Upper lobe of right lung (tissue), 1 donor: ENCODE data around the gene NAPA. TPM values are rescaled to one million over a fixed set of nuclear protein-coding genes. Genes with fewer than 3 reads are reported as not detected.

Experiments used
- ATAC-seq: fragments of 200-7000 bp; cut with Tn5 transposase; one replicate; pipeline ENCODE4 v1.9.1; 2020; ENCODE audit warnings: mild to moderate bottlenecking, moderate library complexity
- DNase-seq: peaks from one replicate; pipeline ENCODE4 v3.0.0-alpha.2; 2020
- H3K27ac ChIP-seq: fragments of 200-600 bp; one replicate; pipeline ENCODE4 v1.8.0; 2022
- H3K27me3 ChIP-seq: fragments of 200-600 bp; one replicate; pipeline ENCODE4 v1.8.0; 2022; ENCODE audit warnings: mild to moderate bottlenecking
- H3K36me3 ChIP-seq: fragments of 200-600 bp; one replicate; pipeline ENCODE4 v1.8.0; 2022
- H3K4me1 ChIP-seq: fragments of 200-600 bp; one replicate; pipeline ENCODE4 v1.8.0; 2022
- H3K4me3 ChIP-seq: fragments of 200-600 bp; one replicate; pipeline ENCODE4 v1.8.0; 2022; ENCODE audit warnings: mild to moderate bottlenecking
- H3K9me3 ChIP-seq: fragments of 200-600 bp; one replicate; pipeline ENCODE4 v1.8.0; 2022
- intact Hi-C: fragments of 100-400 bp; cut with DNase I; formaldehyde crosslinking; loops from one replicate; pipeline ENCODE4 v1.11.0; 2022
- total RNA-seq: library from RNA; stranded (reverse); fragmentation: NEBNext Ultra II Directional; extraction: Animal tissue kit (Norgen Biotek cat#: 25700); gene quantifications from one replicate; pipeline ENCODE4 v1.2.1, GENCODE V29; 2021
- TF ChIP-seq, protein P1 (sequence below): fragments of 200-600 bp; IDR thresholded peaks from one replicate; pipeline ENCODE4 v1.8.0; 2022; ENCODE audit warnings: antibody characterized with exemption
- donor health status: DM: no; HTN: yes; CAD: no; lungs with severe emphysema.

The NAPA gene
- total RNA-seq, 1 donor from 2014 or later, result 134 TPM

DNA sequence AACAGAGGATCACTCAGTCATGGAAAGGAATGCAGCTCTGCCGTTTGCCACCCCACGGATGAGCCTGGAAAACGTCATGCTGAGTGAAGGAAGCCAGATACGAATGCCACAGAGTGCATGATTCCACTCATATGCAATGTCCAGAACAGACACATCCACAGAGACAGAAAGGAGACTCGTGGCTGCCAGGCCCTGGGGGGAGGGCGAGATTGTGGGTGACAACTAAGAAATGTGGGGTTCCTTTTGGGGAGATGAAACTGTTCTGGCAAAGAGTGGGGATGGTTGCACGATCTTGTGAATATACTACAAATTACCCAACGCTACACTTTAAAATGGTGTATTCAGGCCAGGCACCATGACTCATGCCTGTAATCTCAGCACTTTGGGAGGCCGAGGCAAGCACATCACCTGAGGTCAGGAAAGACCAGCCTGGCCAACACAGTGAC, 27.2 kb upstream of the NAPA start:
- H3K27me3 ChIP-seq, result peaks cover 19% of the 10 kb centered on the region
- ATAC-seq (no peak), DNase-seq (no peak)
- no peaks in the 10 kb centered on the region for H3K9me3 ChIP-seq
- intact Hi-C loops, result no loop called here
- H3K27ac ChIP-seq, result no peak overlapping the region
- no peaks in the 10 kb centered on the region for H3K36me3 ChIP-seq
- TF ChIP-seq, protein P1, sequence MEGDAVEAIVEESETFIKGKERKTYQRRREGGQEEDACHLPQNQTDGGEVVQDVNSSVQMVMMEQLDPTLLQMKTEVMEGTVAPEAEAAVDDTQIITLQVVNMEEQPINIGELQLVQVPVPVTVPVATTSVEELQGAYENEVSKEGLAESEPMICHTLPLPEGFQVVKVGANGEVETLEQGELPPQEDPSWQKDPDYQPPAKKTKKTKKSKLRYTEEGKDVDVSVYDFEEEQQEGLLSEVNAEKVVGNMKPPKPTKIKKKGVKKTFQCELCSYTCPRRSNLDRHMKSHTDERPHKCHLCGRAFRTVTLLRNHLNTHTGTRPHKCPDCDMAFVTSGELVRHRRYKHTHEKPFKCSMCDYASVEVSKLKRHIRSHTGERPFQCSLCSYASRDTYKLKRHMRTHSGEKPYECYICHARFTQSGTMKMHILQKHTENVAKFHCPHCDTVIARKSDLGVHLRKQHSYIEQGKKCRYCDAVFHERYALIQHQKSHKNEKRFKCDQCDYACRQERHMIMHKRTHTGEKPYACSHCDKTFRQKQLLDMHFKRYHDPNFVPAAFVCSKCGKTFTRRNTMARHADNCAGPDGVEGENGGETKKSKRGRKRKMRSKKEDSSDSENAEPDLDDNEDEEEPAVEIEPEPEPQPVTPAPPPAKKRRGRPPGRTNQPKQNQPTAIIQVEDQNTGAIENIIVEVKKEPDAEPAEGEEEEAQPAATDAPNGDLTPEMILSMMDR, result no peak
- no peak overlapping the region for H3K4me3 ChIP-seq
- peaks cover 4% of the 10 kb centered on the region for H3K4me1 ChIP-seq

DNA sequence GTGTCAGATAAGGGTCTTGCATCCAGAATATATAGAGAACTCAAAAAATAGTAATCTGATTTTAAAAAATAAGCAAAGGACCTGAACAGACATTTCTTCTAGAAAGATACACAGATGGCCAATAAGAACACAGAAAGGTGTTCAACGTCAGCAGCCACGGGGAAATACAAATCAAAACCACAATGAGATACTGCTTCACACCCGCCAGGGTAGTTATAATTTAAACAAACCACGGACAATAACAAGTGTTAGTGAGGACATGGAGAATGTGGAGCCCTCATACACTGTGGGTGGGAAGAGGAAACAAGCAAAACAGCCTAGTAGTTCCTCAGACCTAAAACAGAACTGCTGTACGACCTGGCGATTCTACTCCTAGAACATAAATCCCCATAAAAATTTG, 26.7 kb upstream of the NAPA start:
- Histone ChIP-seq H3K4me3 (no peak overlapping the region), H3K27me3 (peaks cover 19% of the 10 kb centered on the region), H3K27ac (no peak overlapping the region), H3K9me3 (no peaks in the 10 kb centered on the region), H3K36me3 (no peaks in the 10 kb centered on the region), H3K4me1 (peaks cover 4% of the 10 kb centered on the region)
- intact Hi-C loops, result no loop called here
- ATAC-seq (peak; percentile 33), DNase-seq (no peak)
- TF ChIP-seq, protein P1, result no peak

DNA sequence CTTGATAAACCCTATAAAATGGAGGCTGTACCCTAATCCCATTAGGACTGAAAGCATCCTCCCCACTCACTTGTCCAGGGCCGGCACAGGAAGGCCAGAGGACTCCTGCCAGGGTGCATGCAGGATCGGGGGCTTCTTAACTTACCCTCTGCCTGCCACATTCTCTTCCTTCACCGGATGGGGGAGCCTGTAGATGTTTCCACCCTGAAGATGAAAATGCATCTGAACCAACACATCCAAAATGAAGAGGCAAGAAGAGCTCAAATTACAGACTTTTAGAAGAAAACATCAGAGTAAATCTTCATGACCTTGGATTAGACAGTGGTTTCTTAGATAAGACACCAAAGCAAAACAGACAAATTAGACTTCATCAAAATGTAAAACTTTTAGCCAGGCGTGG, 25.9 kb upstream of the NAPA start:
- ATAC-seq, result no peak
- no peak overlapping the region for H3K27ac ChIP-seq
- H3K4me1 ChIP-seq, result peaks cover 4% of the 10 kb centered on the region
- intact Hi-C loops, result no loop called here
- H3K9me3 ChIP-seq, result no peaks in the 10 kb centered on the region
- peaks cover 16% of the 10 kb centered on the region for H3K27me3 ChIP-seq
- TF ChIP-seq, protein P1, result no peak
- H3K36me3 ChIP-seq, result no peaks in the 10 kb centered on the region
- H3K4me3 ChIP-seq, result no peak overlapping the region
- peak; percentile 37 for DNase-seq

DNA sequence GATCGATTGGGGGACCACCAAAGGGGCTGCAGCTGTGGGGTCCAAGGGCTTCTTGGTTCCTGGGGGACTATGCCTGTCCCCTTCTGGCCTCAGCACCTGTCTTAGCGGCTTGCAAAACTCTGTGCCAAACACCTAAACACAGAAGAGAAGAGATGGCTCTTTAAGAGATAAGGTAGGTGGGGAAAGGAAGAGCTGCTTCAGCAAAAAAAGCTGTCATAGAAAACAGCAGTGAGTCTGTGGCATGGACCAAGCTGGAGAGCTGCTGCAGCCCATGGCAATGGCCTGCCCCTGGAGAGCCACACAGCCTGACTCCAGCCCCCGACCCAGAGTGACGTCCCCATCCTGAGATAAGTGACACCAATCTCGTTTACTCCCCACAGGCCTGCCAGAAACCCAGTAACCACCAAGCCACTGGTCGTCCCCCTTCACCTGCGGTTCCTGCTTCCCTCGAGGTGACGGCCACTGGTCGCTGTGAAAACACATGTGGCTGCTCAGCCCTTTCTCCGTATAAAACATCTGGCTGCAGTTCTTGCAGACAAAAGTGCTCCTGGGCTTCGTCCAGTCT, 25.0 kb upstream of the NAPA start:
- Histone ChIP-seq H3K27ac (no peak overlapping the region), H3K4me1 (no peaks in the 10 kb centered on the region), H3K4me3 (no peak overlapping the region), H3K9me3 (no peaks in the 10 kb centered on the region), H3K27me3 (peaks cover 8% of the 10 kb centered on the region), H3K36me3 (no peaks in the 10 kb centered on the region)
- TF ChIP-seq, protein P1, result no peak
- intact Hi-C loops, result no loop called here
- ATAC-seq, result no peak
- no peak for DNase-seq

DNA sequence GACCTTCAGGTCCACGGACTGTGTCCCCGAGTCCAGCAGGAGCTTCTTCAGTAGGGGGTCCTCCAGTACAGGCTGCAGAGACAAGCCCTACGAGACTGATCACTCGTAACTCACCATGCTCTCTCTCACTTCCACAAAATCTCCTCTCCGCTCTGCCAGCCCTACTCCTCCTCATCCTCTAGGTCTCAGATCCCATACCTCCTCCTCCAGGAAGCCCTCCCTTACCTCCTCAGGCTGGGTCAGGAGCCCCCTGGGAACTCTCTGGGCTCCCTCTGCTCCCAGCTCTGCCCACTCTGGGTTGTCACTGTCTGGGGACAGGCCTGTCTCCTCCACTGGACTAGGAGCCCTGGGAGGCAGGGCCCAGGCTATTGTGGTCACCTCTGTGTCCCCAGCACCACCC, 23.9 kb upstream of the NAPA start:
- H3K4me1 ChIP-seq, result no peaks in the 10 kb centered on the region
- ATAC-seq (no peak), DNase-seq (no peak)
- TF ChIP-seq, protein P1, result no peak
- H3K36me3 ChIP-seq, result no peaks in the 10 kb centered on the region
- intact Hi-C loops, result no loop called here
- no peak overlapping the region for H3K4me3 ChIP-seq
- H3K27me3 ChIP-seq, result no peaks in the 10 kb centered on the region
- no peaks in the 10 kb centered on the region for H3K9me3 ChIP-seq
- H3K27ac ChIP-seq, result no peak overlapping the region

DNA sequence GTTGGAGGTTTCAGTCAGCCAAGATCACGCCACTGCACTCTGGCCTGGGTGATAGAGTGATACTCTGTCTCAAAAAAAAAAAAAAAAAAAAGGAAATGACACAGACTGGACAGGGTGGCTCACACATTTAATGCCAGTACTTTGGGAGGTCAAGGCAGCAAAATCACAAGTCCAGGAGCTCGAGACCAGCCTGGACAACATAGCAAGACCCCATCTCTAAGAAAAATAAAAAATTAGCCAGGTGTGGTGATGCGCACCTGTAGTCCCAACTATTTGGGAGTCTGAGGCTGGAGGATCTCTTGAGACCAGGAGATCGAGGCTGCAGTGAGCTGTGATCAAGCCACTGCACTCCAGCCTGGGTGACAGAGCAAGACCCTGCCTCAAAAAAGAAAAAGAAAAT, 22.6 kb upstream of the NAPA start:
- intact Hi-C loops, result no loop called here
- no peak overlapping the region for H3K4me3 ChIP-seq
- no peaks in the 10 kb centered on the region for H3K36me3 ChIP-seq
- no peak for DNase-seq
- no peaks in the 10 kb centered on the region for H3K27me3 ChIP-seq
- TF ChIP-seq, protein P1, result no peak
- no peak for ATAC-seq
- H3K4me1 ChIP-seq, result no peaks in the 10 kb centered on the region
- H3K27ac ChIP-seq, result no peak overlapping the region
- no peaks in the 10 kb centered on the region for H3K9me3 ChIP-seq
